HTERT RPE-1 (cell line): Measurements from ENCODE around the gene IL1RAPL1.

ENCODE experiments used
- in situ Hi-C: fragments of 300-500 bp; cut with MboI; formaldehyde crosslinking; loops from 4 replicates; pipeline ENCODE4 v1.14.3; 2020; ENCODE audit warnings: low sequenced_read_pairs

IL1RAPL1 gene

GRCh38 chrX:29617276-29617675, 1030.0 kb downstream of the IL1RAPL1 start:
- in situ Hi-C loops = no loop called here

GRCh38 chrX:29617725-29618124, 1030.5 kb downstream of the IL1RAPL1 start:
- in situ Hi-C loops = no loop called here

GRCh38 chrX:29627833-29628232, 1040.6 kb downstream of the IL1RAPL1 start:
- in situ Hi-C loops = no loop called here

- in situ Hi-C loops = no loop called here
Measured at GRCh38 chrX:29634516-29634915, 1047.3 kb downstream of the IL1RAPL1 start.

- in situ Hi-C loops = no loop called here
Measured at GRCh38 chrX:29636331-29636730, 1049.1 kb downstream of the IL1RAPL1 start.

GRCh38 chrX:29640106-29640505, 1052.9 kb downstream of the IL1RAPL1 start:
- in situ Hi-C loops = no loop called here

GRCh38 chrX:29641461-29641860, 1054.2 kb downstream of the IL1RAPL1 start:
- in situ Hi-C loops = no loop called here

GRCh38 chrX:29643181-29643580, 1055.9 kb downstream of the IL1RAPL1 start:
- in situ Hi-C loops = no loop called here

- in situ Hi-C loops = no loop called here
Measured at GRCh38 chrX:29648161-29648560, 1060.9 kb downstream of the IL1RAPL1 start.

- in situ Hi-C loops = no loop called here
Measured at GRCh38 chrX:29652484-29652883, 1065.2 kb downstream of the IL1RAPL1 start.

- in situ Hi-C loops = no loop called here
Measured at GRCh38 chrX:29653721-29654120, 1066.5 kb downstream of the IL1RAPL1 start.

GRCh38 chrX:29659911-29660310, 1072.7 kb downstream of the IL1RAPL1 start:
- in situ Hi-C loops = no loop called here

GRCh38 chrX:29661290-29661689, 1074.0 kb downstream of the IL1RAPL1 start:
- in situ Hi-C loops = no loop called here

- in situ Hi-C loops = no loop called here
Measured at GRCh38 chrX:29662101-29662500, 1074.9 kb downstream of the IL1RAPL1 start.

- in situ Hi-C loops = no loop called here
Measured at GRCh38 chrX:29662759-29663503, 1075.7 kb downstream of the IL1RAPL1 start.

- in situ Hi-C loops = no loop called here
Measured at GRCh38 chrX:29665532-29665931, 1078.3 kb downstream of the IL1RAPL1 start.

- in situ Hi-C loops = no loop called here
Measured at GRCh38 chrX:29666366-29666765, 1079.1 kb downstream of the IL1RAPL1 start.

- in situ Hi-C loops = no loop called here
Measured at GRCh38 chrX:29671421-29671820, 1084.2 kb downstream of the IL1RAPL1 start.

GRCh38 chrX:29687687-29688086, 1100.4 kb downstream of the IL1RAPL1 start:
- in situ Hi-C loops = no loop called here

GRCh38 chrX:29690061-29690460, 1102.8 kb downstream of the IL1RAPL1 start:
- in situ Hi-C loops = no loop called here

GRCh38 chrX:29691044-29691443, 1103.8 kb downstream of the IL1RAPL1 start:
- in situ Hi-C loops = no loop called here

GRCh38 chrX:29693912-29694311, 1106.7 kb downstream of the IL1RAPL1 start:
- in situ Hi-C loops = no loop called here

- in situ Hi-C loops = no loop called here
Measured at GRCh38 chrX:29699239-29699638, 1112.0 kb downstream of the IL1RAPL1 start.
